Erythroblast (primary cell): Measurements from ENCODE around the gene BNIP2.
"Not testable (repeated sequence)": the region's sequence is repeated elsewhere in the genome, so short reads cannot be mapped to it uniquely, and the experiment has no call there.

ENCODE experiments used
- DNase-seq, 2 experiments: peaks; one replicate each; lab custom pipeline; 2025; lab: John Stamatoyannopoulos, UW
- GATA1 ChIP-seq: IDR thresholded peaks from 2 replicates; pipeline ENCODE4 v1.6.1; 2011; ENCODE audit warnings: low read depth, mild to moderate bottlenecking, control low read depth, low read length, moderate library complexity
- POLR2A ChIP-seq: IDR thresholded peaks from 2 replicates; pipeline ENCODE4 v1.6.1; 2011; ENCODE audit warnings: mild to moderate bottlenecking, low read length

Gene BNIP2

GRCh38 chr15:59699810-59700431, 10.8 kb upstream of the BNIP2 start:
- no peak for DNase-seq
- TF ChIP-seq GATA1 (no peak), POLR2A (no peak)

DNA sequence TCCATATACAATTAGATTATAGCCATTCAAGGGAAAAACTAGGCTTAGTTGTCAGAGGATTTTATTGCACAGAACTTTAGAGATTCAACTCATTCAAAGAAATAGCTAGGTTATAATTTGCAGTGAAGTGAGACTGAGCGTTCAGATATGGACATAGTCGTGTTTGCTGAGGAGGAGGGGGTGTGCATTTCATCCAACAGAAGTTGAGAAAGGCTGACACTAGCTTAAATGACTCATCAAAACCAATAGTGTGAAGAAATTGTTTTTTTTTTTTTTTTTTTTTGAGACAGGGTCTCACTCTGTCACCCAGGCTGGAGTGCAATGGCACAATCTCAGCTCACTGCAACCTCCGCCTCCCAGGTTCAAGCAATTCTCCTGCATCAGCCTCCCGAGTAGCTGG, 8.9 kb upstream of the BNIP2 start:
- DNase-seq = not testable (repeated sequence)

GRCh38 chr15:59696332-59696731, 7.2 kb upstream of the BNIP2 start:
- DNase-seq = peak; percentile 31 to 77
- no peak for TF ChIP-seq POLR2A
- TF ChIP-seq GATA1 = no peak

DNA sequence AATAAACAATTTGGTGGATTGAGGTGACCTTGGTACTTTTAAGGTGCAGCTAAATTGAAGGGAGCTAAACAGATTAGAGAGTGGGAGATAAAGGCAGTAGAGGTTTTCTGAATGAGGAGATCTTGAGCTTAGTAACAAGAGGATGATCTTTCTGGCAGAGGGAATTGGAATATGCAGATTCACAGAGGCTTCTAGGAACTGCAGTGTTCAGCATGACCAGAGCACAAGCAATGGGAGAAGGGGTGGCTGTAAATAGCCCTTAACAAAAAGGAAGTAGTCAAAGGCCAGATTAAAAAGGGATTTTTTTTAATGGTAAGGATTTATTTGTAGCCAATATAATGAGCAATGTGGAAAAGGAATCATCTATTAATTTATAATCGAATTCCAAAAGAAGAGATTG, 5.7 kb upstream of the BNIP2 start:
- no peak for TF ChIP-seq POLR2A
- TF ChIP-seq GATA1 = no peak
- DNase-seq = no peak

GRCh38 chr15:59691194-59691805, 2.2 kb upstream of the BNIP2 start:
- TF ChIP-seq GATA1 (no peak), POLR2A (no peak)
- DNase-seq = peak; percentile 68 to 76

GRCh38 chr15:59689626-59690236, 611 bp upstream of the BNIP2 start:
- peak; percentile 92 for TF ChIP-seq POLR2A
- no peak for TF ChIP-seq GATA1
- DNase-seq = peak; percentile 91 to 92

- DNase-seq = peak; percentile 74 to 81
- TF ChIP-seq GATA1 (no peak), POLR2A (no peak)
Measured at GRCh38 chr15:59688423-59688781, 718 bp downstream of the BNIP2 start.

GRCh38 chr15:59687836-59688235, 1.3 kb downstream of the BNIP2 start:
- no peak for TF ChIP-seq GATA1
- TF ChIP-seq POLR2A = no peak
- peak; percentile 35 to 54 for DNase-seq

GRCh38 chr15:59686389-59686788, 2.7 kb downstream of the BNIP2 start:
- DNase-seq = no peak
- TF ChIP-seq GATA1 (no peak), POLR2A (no peak)

DNA sequence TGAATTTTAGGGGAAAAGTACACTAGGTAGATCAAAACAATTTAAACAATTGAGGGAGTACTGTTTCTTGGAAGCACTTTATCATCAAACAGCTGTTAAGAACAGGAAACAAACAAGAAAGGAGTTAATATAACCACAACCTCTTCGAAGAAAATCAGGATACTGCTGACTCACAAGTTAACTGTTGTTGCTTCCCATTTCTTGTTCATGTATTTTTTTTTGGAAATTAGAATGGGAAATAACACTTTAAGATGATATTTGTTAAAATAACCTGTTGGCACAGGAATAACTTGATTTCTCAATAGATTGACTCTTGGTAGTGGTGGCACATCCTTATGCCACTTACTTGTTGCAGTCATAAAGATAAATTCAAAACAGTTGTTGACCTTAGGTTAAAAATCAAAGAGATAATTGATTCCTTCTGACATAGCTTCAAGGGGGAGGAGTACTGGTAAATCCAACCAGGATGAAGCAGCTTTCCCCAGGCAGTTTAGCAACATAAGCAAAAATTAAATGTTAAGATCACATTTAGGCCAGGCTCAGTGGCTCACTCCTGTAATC, 3.3 kb downstream of the BNIP2 start:
- TF ChIP-seq GATA1 (no peak), POLR2A (no peak)
- peak in 1 of 2 experiments; percentile 13 for DNase-seq

- no peak for TF ChIP-seq POLR2A
- no peak for TF ChIP-seq GATA1
Measured at GRCh38 chr15:59680870-59681269, 8.2 kb downstream of the BNIP2 start.

GRCh38 chr15:59680346-59680745, 8.8 kb downstream of the BNIP2 start:
- no peak for DNase-seq
- TF ChIP-seq GATA1 = no peak
- no peak for TF ChIP-seq POLR2A

More at GRCh38 chr15:59680870-59681269, 8.2 kb downstream of the BNIP2 start:
- no peak for DNase-seq

GRCh38 chr15:59678620-59679019, 10.5 kb downstream of the BNIP2 start:
- TF ChIP-seq GATA1 (no peak), POLR2A (no peak)
- DNase-seq = no peak

DNA sequence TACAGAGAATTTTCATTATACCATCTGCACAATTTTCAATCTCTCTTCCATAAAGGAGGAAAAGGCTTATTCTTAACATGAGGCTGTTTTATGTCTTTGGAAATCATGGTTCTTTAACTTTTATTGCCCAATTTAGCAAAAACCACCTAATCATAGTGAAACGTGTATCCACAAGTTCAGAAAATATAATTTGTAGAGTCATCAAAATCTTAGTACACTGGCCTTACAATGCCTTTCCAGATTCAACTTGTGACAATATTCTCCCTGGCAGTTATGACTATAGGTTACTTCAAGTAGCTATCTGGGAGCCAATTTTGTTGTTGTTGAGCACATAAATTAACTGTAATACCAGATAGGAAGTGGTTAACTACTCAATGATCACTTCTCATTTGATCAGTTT, 10.9 kb downstream of the BNIP2 start:
- TF ChIP-seq GATA1 (no peak), POLR2A (no peak)
- DNase-seq = no peak

DNA sequence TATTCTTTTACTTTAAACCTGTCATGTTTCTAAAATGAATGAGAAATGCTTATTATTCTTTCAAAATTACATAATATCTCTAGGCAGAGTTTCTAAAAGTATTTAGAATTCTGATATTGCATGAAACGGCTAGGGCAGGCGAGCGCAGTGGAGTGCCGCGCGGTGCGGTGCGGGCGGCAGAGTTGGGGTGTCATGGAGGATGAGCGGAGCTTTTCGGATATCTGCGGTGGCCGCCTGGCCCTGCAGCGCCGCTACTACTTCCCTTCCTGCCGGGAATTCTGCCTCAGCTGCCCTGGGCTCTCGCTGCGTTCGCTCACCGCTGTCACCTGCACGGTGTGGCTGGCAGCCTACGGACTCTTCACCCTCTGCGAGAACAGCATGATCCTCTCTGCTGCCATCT, 12.6 kb downstream of the BNIP2 start:
- no peak for TF ChIP-seq GATA1
- no peak for TF ChIP-seq POLR2A
- DNase-seq = no peak

- TF ChIP-seq POLR2A (no peak), GATA1 (no peak)
- no peak for DNase-seq
Measured at GRCh38 chr15:59674361-59674877, 14.7 kb downstream of the BNIP2 start.
